Activated CD8-positive, alpha-beta memory T cell treated with anti-CD3 and anti-CD28 coated beads, Interleukin-2, amount 50 U/mL, for 24 hours (primary cell): ENCODE data around the gene TNFAIP3.

Source experiments
- DNase-seq: peaks from one replicate; pipeline ENCODE4 v3.0.0-alpha.2; 2020; ENCODE audit errors: extremely low read depth

The TNFAIP3 gene

GRCh38 chr6:137863091-137863797 is 3.8 kb upstream of the TNFAIP3 start:
- no peak for DNase-seq

- DNase-seq, result no peak
These were observed 2.1 kb upstream of the TNFAIP3 start for GRCh38 chr6:137864812-137865508.

- no peak for DNase-seq
These were observed 702 bp upstream of the TNFAIP3 start for GRCh38 chr6:137866200-137866913.

- DNase-seq, result no peak
These were observed 838 bp downstream of the TNFAIP3 start for GRCh38 chr6:137867685-137868509.

GRCh38 chr6:137868721-137869548 is 1.9 kb downstream of the TNFAIP3 start:
- DNase-seq, result no peak

- DNase-seq, result no peak
These were observed 2.7 kb downstream of the TNFAIP3 start for GRCh38 chr6:137869549-137870307.

- DNase-seq, result no peak
These were observed 3.2 kb downstream of the TNFAIP3 start for GRCh38 chr6:137870308-137870644.

- DNase-seq, result no peak
These were observed 3.7 kb downstream of the TNFAIP3 start for GRCh38 chr6:137870744-137871247.

GRCh38 chr6:137871291-137871690 is 4.2 kb downstream of the TNFAIP3 start:
- no peak for DNase-seq

GRCh38 chr6:137871831-137872454 is 4.9 kb downstream of the TNFAIP3 start:
- DNase-seq, result no peak

GRCh38 chr6:137872581-137873115 is 5.6 kb downstream of the TNFAIP3 start:
- no peak for DNase-seq

GRCh38 chr6:137873273-137873762 is 6.3 kb downstream of the TNFAIP3 start:
- peak; percentile 71 for DNase-seq

GRCh38 chr6:137874204-137875057 is 7.4 kb downstream of the TNFAIP3 start:
- DNase-seq, result no peak

GRCh38 chr6:137875058-137875520 is 8.0 kb downstream of the TNFAIP3 start:
- no peak for DNase-seq

GRCh38 chr6:137875606-137876005 is 8.5 kb downstream of the TNFAIP3 start:
- DNase-seq, result no peak

- no peak for DNase-seq
These were observed 9.5 kb downstream of the TNFAIP3 start for GRCh38 chr6:137876547-137876946.

GRCh38 chr6:137877113-137877512 is 10.1 kb downstream of the TNFAIP3 start:
- DNase-seq, result no peak

GRCh38 chr6:137877606-137878005 is 10.5 kb downstream of the TNFAIP3 start:
- DNase-seq, result no peak
